Loucy (cell line): Measurements from ENCODE around the gene AP1G1.

ENCODE experiments used
- CTCF ChIP-seq: fragments of 200-600 bp; sonication (generic); conservative IDR thresholded peaks from 2 replicates; pipeline ENCODE4 v1.5.1; 2014; ENCODE audit warnings: mild to moderate bottlenecking, antibody characterized with exemption, low read length
- EZH2phosphoT487 ChIP-seq: fragments of 200-600 bp; IDR thresholded peaks from 2 replicates; pipeline ENCODE4 v1.6.1; 2018; ENCODE audit warnings: antibody characterized with exemption, mild to moderate bottlenecking, moderate library complexity, borderline replicate concordance

DNA sequence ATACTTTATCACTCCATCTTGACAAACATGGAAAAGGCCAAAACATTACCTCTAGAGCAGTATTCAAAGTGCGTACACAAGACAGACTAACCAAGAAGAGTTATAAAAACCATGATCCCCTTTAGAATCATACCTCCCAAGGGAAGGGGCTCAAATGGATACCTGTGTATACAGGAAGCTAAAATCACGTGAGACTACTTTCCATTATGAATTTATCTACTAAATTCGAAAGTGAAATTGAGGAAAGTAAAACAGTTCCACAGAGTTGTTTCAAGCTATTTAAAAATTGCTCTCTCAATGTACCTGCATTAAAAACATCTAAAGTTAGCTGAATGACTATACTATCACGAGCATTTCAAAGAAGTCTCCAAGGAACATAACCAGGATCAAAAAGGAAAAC lies 32.7 kb downstream of the AP1G1 start:
- TF ChIP-seq CTCF (no peak), EZH2phosphoT487 (no peak)
